GM18508 (cell line): Measurements from ENCODE around the gene LTB.
A peak's percentile ranks its signal among the peaks of the same experiment; 100 is the strongest.

Experiments
- ATAC-seq: cut with Tn5 transposase; IDR thresholded peaks from one replicate; pipeline ENCODE4 v1.9.1; 2021; ENCODE audit warnings: moderate number of reproducible peaks; ENCODE audit not compliant: insufficient read depth, unreplicated experiment

LTB gene, protein sequence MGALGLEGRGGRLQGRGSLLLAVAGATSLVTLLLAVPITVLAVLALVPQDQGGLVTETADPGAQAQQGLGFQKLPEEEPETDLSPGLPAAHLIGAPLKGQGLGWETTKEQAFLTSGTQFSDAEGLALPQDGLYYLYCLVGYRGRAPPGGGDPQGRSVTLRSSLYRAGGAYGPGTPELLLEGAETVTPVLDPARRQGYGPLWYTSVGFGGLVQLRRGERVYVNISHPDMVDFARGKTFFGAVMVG

DNA sequence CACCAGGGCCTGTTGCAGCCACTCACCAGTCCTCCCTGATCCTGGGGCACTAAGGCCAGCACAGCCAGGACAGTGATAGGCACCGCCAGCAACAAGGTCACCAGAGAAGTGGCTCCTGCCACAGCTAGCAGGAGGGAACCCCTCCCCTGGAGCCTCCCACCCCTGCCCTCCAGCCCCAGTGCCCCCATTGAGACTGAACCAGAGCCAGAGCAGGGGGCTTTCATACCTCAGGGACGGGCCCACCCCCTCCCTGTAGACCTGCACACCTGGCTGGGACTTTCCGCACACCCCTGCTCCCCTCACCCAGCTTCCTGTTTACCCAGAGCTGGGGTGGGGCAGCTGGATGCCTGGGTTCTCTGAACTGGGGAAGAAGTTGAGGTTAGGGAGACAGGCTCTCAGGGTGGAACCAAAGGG, at the start of gene LTB:
TSS of gene LTB (minus strand) at position 195 of the 414 bp plus-strand sequence. CDS start at position 188, 7 bp downstream.
- ATAC-seq: no peak

DNA sequence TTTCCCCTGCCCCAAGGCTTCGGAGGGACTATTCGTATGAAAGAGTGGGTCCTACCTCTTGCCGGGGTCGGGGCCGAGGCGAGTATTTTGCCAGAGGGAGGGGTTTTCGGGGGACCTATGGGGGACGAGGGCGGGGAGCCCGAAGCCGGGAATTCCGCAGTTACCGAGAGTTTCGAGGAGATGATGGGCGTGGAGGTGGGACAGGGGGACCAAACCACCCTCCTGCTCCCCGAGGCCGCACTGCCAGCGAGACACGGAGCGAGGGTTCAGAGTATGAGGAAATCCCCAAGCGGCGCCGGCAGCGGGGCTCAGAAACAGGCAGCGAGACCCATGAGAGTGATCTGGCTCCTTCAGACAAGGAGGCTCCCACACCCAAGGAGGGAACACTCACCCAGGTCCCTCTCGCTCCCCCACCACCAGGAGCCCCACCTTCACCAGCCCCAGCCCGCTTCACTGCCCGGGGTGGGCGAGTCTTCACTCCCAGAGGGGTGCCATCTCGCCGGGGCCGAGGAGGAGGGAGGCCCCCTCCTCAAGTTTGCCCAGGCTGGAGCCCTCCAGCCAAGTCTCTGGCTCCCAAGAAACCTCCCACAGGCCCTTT, 49.6 kb upstream of the LTB start:
- ATAC-seq: no peak

DNA sequence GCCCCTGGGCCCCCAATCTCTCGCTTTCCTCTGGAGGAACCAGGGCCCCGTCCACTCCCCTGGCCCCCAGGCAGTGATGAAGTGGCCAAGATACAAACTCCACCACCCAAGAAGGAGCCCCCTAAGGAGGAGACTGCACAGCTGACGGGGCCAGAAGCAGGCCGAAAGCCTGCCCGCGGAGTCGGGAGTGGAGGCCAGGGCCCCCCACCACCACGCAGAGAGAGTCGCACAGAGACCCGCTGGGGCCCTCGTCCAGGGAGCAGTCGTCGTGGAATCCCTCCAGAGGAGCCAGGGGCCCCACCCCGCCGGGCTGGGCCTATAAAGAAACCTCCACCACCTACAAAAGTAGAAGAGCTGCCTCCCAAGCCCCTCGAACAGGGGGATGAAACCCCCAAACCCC, 49.0 kb upstream of the LTB start:
- ATAC-seq: no peak

DNA sequence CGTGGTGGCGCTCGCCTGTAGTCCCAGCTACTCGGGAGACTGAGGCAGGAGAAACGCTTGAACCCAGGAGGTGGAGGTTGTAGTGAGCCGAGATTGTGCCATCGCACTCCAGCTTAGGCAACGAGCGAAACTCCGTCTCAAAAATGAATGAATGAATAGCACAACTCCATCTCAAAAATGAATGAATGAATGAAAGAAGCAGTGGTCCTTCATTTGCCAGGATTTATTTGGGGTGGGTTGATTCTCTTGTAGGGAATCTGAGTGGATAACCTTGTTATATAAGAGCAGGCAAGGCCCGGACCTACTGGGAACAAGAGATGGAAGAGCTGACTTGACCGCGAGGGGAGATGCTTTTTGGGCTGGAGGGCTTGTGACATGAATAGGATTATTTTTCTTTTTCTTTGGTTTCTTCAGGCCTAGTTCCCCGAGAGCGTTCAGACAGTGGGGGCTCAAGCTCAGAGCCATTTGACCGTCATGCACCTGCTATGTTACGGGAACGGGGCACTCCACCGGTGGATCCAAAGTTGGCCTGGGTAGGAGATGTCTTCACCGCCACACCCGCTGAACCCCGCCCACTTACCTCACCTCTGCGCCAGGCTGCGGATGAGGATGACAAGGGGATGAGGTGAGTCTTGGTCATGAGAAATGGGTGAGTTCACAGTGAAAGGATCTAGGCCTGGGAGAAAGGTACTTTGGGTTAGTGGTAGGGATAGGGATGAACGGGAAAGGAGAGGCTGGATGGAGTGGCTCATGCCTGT, 48.1 kb upstream of the LTB start:
- no peak for ATAC-seq

DNA sequence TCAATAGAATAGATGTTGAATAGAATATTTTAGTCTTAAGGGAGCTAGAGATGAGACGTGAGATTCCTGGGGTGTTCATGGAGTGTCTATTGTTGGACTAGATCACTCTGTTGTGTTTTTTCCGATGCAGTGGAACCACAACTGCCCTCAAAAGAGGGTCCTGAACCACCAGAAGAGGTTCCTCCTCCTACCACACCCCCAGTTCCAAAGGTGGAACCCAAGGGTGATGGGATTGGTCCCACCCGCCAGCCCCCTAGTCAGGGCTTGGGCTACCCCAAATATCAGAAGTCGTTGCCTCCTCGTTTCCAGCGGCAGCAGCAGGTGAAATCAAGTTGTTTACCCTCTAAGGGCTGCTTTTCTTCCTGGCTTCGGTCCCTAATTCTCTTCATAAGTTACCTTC, 46.8 kb upstream of the LTB start:
- no peak for ATAC-seq

DNA sequence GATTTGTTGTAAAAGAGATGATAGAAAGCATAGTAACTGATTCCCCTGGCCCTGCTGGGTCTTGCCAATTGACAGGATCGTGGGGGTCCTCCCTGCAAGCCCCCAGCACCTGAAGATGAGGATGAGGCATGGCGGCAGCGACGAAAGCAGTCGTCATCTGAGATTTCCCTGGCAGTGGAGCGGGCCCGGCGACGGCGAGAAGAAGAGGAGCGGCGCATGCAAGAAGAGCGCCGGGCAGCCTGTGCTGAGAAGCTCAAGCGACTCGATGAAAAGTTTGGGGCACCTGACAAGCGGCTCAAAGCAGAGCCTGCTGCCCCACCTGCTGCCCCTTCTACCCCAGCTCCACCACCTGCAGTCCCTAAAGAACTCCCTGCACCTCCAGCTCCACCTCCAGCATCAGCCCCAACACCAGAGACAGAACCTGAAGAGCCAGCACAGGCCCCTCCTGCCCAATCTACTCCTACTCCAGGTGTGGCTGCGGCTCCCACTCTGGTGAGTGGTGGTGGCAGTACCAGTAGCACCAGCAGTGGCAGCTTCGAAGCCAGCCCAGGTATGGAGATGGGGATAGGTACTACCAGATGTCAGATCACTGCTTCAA, 45.6 kb upstream of the LTB start:
- no peak for ATAC-seq

DNA sequence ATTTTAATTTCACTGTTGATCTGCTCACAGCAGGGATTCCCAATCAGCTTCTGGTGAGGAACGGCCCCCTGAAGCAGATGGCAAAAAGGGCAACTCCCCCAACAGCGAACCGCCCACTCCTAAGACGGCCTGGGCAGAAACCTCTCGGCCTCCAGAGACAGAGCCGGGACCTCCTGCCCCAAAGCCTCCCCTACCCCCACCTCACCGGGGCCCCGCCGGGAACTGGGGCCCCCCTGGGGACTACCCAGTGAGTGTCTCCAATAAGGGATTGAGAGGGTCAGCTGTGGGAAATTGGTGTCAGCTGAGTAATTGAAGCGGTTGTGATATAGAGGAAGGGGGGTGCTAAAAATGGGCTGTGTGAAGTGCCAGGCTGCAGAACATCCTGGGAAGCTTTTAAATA, 44.7 kb upstream of the LTB start:
- ATAC-seq: no peak

DNA sequence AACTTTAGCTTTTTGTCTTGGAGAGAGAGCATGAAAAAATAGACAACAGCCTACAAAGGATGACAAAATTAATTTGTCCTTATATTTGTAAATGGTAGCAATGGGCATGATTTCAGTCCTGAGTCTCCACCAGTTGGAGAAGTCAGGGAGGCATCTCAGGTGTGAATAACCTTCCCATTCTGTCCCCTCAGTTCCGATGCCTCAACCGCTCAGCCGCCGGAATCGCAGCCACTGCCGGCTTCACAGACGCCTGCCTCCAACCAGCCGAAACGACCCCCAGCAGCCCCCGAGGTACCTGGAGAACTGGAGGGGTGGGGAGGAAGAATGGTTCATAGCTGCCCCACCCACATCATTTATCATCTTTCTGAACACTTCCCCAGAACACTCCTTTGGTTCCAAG, 41.8 kb upstream of the LTB start:
- no peak for ATAC-seq

DNA sequence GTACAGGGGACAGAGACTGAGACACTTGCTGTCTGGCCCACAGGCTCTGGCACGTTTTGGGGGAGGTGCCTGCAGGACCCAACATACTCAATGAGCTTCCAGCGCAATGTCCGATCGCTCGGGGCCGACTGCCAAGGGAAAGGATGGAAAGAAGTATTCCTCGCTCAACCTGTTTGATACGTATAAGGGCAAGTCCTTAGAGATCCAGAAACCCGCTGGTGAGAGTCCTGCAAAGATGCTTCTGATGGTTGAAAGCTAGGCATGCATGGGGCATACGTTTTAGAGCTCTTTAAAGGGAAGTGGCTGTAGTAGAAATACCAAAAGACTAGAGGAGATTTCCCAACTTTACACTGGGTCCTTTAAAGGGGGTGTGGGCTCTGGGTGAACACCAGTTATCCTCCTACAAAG, 40.5 kb upstream of the LTB start:
- ATAC-seq: no peak

DNA sequence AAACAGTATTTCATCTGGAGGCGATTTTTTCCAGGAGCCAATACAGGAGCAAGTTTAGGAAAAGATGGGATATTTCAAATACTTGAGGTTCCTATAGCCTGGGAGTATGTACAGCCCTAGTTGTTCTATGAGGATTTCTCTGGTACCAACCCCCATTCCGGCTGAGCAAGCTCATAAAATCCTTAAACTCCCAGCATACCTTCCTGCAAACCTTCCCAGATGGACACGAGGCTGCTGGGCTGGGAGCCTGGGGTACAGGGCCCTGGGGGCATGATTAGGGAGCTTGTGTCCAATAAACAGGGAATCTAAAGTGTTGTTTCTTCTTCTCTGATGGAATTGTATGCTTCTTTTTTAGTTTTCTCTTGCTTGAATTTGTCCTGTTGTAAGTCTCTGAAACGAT, 39.8 kb upstream of the LTB start:
- no peak for ATAC-seq

DNA sequence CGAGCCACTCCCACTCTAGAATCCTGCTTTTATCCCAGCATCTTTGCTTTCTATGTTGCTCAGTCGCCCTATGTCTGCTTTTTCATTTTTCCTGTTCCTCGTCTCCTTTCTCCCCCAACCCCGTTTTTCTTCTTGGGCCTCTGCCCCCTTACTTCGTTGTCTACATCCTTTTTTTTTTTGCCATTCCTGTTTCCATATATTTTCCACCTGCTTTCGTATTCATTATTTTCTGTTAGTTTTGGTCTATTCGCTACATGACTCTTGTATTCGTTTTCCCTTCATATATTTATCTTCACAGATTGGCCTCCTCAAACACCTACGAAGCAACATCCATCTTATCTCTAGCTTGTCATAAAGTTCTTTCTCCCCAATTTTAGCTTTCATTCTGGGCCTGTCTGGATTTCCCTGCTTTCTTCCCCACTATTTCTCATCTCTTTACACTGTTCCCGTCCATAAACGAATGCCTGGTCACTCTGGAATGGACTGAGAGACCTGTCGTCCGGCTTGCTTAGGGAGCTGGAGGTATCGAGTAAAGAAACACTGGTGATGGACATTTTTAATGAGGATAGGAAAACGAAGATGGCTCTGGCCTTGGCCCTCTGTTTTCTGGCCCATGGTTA, 39.2 kb upstream of the LTB start:
- no peak for ATAC-seq

DNA sequence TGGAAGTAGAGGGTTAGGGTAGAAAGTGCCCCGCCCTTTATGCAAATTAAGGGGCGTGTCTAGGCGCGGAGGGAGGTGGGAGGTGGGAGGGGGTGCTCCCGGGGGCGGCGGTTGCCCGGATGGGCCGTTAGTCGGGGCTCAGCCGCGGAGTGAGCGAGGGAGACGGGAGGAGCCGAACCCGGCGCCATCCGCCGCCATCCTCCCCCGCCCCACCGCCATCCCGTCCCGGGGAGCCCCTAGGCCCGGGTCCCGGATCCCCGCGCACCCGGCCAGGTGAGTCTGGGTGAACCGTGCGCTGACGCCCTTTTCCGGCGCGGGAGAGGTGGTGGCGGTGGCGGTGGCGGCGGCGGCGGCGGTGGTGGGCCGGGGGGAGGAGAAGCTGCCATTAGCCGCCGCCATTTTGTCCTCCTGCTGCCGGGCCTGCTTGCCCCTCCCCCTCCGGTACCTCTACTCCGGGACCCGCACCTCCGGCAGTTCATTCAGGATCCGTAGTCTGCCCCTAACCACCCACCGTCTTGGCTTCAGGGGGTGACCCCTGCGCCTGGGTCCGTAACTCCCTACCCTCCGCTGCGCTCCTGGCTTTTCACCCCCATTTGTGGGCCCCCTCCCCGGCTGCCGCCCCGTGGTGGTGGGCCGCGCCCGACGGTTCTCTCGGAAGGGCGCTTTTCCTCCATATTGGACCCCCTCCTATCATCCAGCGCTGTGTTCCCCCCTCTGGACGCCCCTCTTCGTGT, 38.5 kb upstream of the LTB start, which contains the start of gene PRRC2A:
TSS of gene PRRC2A (plus strand) at position 130 of the 734 bp plus-strand sequence. CDS start 2,075 bp downstream, outside the sequence.
- ATAC-seq: peak; percentile 8

DNA sequence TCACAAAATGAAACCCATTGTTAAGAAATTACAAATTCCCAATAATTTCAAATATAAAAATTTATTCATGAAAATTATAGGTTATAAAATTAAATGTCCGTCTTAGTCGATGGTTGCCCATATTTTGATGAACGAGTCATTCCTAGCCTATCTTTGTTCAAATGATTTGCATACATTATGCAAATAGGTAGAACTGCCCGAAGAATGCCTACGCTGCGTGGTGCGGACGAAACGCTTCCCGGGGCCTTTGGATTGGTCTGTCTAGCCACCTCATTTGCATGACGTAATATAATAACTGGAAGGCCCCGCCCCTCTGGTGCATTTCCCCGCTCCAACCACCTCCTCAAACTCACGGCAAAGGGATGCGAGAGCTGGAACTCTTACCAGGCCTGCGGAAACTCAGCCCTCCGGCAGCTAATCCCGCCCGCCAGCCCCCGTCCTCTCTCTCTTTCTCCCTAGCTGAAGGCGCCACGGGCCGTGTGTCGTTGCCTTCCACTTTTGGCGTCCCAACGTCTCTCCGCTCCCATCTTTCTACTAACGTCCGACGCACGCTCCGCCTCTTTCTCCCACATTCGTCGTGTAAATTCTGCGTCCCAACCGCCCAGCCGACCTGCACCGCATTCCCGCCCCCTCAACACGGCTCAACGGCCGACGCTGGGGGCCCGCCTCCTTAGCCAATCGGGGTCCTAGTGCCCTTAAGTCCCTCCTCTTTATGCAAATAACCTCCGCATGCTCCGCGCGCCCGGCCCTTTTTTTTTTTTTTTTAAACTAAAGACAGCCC, 37.8 kb upstream of the LTB start:
- ATAC-seq: peak; percentile 60

DNA sequence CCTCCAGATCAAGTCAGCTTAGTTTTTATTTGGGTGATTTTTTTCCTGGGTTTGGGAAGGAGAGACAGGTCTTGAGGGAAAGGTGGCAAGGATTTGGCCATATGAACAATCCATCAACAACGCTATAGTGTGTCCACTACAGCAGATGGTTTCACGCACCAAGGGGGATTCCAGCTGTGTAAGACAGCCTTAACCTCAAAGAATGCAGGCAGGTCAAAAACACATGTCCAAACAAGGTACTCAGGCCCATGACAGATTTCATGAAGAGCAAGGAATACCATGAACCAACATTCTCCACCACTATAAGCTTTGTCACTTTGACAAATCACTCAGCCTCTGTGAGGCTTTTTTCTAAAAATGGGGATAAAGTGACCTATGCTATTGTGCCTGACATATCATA, 34.8 kb upstream of the LTB start:
- no peak for ATAC-seq

DNA sequence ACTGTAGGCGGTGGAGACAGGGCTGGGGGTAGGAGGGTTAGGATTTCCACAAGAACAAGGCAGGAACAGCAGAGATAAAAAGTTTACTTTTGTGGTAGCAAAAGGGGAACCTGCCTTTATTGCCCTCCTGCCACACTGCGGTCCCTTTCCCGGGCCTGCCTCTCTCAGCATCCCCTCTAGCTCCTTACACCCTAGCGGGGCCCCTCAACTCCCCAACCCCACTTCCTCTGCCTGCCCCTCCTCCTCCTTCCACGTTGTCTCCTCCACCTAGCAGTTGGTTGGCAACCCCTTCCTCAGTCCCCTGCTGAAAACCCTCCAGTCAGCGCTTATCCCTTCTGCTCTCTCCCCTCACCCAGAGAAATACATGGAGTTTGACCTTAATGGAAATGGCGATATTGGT, 33.5 kb upstream of the LTB start:
- no peak for ATAC-seq

DNA sequence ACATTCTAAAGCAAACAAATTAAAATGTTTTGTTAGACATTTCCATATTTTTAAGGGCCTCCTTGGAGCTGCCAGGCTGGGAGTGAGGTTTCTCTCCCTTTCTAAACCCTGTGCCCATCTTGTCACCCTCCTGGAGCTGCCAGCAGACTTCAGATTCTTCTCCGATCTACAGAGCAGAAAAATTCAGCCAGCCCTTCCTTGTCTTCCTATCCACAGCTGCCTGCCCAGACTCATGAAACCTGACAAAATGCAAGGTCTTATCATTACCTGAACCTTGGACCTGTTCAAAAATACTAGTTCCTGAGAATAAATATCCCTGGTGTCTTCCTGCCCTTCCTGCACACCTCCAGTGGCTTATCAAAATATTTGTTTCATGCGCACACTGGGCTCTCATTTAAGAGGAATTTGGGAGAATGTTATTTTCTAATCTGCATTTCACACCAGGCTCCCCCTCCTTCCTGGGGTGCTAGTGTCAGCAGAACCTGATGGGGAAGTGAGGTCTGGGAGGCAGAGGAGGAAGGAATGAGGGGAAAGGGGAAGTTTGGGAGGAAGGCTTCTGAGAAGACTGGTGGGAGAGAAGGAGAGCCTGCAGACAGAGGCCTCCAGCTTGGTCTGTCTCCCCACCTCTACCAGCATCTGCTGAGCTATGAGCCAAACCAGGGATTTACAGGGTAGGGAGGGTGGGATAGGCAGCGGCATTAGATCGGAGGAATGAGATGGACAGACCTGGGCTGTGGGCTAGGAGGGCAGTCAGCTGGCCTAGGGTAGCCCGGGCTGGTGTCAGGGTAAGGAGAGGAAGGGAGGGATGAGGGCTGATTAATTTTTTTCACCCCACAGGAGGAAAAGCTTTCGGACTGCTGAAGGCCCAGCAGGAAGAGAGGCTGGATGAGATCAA, 32.7 kb upstream of the LTB start, which contains the start of gene AIF1:
TSS of gene AIF1 (plus strand) at position 551 of the 895 bp plus-strand sequence. CDS start at position 647, 96 bp downstream.
- ATAC-seq: no peak

DNA sequence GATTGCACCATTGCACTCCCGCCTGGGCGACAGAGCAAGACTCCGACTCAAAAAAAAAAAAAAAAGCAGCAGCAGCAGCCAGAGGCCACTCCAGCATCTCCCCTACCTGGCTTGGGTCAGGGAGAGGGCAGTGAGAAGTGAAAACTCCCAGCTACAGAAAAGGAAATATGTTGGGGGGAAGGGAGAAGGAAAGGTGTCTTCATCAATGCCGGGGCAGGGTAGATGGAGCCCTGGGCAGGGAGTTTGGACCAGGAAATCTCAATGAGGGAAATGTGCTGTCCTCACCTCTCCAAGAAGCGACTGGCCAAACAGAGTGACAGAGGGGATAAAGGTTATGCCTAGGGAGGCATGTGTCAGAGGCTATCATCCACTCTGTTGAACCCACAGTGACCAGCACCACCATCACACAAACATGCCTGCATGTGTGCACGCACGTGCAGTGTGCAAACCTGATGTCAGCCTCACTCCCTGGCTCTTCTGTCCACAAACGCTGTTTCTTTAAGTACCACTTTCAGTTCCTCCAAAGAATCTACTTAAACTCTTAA, 31.9 kb upstream of the LTB start:
- ATAC-seq: no peak

DNA sequence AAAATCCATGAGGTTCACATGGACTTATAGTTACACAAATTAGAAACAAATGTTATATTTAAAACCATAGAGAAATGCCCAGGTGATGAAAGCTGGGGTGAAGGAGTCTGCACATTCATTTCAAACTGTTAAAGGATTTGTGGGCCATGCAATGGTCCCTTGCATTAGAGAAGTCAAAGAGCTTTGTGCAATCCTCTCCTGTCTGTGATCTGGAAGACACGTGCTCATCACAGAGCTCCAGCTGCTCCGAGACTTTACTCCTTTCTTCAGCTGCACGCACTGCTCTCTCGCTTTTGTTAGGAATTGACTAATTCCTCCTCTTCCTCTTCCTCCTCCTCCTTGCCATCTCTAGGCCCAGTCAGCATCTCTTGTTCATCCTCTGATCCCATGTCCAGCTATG, 28.7 kb upstream of the LTB start:
- no peak for ATAC-seq
